PC-9 (cell line): ENCODE results near the gene GGNBP2. TPM values are rescaled to one million over a fixed set of nuclear protein-coding genes. Genes with fewer than 3 reads are reported as not detected.

Source experiments
- BruUV-seq: library from RNA; stranded (reverse); fragments of 400-500 nt; replicated peaks from 2 replicates; lab custom pipeline; 2021; lab: Mats Ljungman, UMichigan
- CTCF ChIA-PET: fragments of 300-600 bp; sonication (Branson Sonifier 250); formaldehyde crosslinking; loops from one replicate; lab custom pipeline; 2022; ENCODE audit warnings: antibody characterized with exemption; lab: Charles Lee
- POLR2A ChIA-PET: fragments of 300-600 bp; sonication (Branson Sonifier 250); formaldehyde crosslinking; loops from one replicate; lab custom pipeline; 2022; ENCODE audit warnings: antibody characterized with exemption; ENCODE audit not compliant: unreplicated experiment; lab: Charles Lee
- DNase-seq, 2 experiments: peaks; one replicate each; pipeline versions ENCODE4 v3.0.0 to v3.0.0-alpha.2; 2015 to 2022; ENCODE audit warnings: mixed read lengths in 1 of 2
- H2AFZ ChIP-seq: fragments of 200-600 bp; sonication (generic); 2 replicates; pipeline ENCODE4 v1.8.1; 2017; ENCODE audit warnings: antibody characterized with exemption
- H3F3A ChIP-seq: fragments of 200-600 bp; sonication (generic); 2 replicates; pipeline ENCODE4 v1.8.1; 2017; ENCODE audit warnings: antibody characterized with exemption, mild to moderate bottlenecking, low read depth; ENCODE audit not compliant: insufficient read depth
- H3K27ac ChIP-seq: fragments of 200-600 bp; sonication (generic); 2 replicates; pipeline ENCODE4 v1.6.1; 2016; ENCODE audit warnings: mixed run types
- H3K27me3 ChIP-seq: fragments of 200-600 bp; sonication (generic); 2 replicates; pipeline ENCODE4 v1.6.1; 2016; ENCODE audit warnings: low read depth, mixed run types; ENCODE audit not compliant: insufficient read depth
- H3K36me3 ChIP-seq: fragments of 200-600 bp; sonication (generic); 2 replicates; pipeline ENCODE4 v1.6.1; 2016; ENCODE audit warnings: low read depth, mixed run types
- H3K4me1 ChIP-seq: fragments of 200-600 bp; sonication (generic); replicated peaks from 2 replicates; pipeline ENCODE4 v1.6.1; 2016; ENCODE audit warnings: mixed run types; ENCODE audit not compliant: insufficient read depth
- H3K4me2 ChIP-seq: fragments of 200-600 bp; sonication (generic); 2 replicates; pipeline ENCODE4 v1.6.1; 2017; ENCODE audit warnings: mixed run types
- H3K4me3 ChIP-seq: fragments of 200-600 bp; sonication (generic); 2 replicates; pipeline ENCODE4 v1.6.1; 2016; ENCODE audit warnings: mixed run types
- H3K79me2 ChIP-seq: fragments of 200-600 bp; sonication (generic); 2 replicates; pipeline ENCODE4 v1.6.1; 2017; ENCODE audit warnings: low read depth, mixed run types
- H3K9me2 ChIP-seq: fragments of 200-600 bp; sonication (generic); 2 replicates; pipeline ENCODE4 v1.8.1; 2017; ENCODE audit warnings: mild to moderate bottlenecking; ENCODE audit not compliant: insufficient read depth
- H3K9me3 ChIP-seq: fragments of 200-600 bp; sonication (generic); 2 replicates; pipeline ENCODE4 v1.8.1; 2016; ENCODE audit warnings: low read depth; ENCODE audit not compliant: insufficient read depth
- H4K20me1 ChIP-seq: fragments of 200-600 bp; sonication (generic); 2 replicates; pipeline ENCODE4 v1.8.1; 2017; ENCODE audit not compliant: insufficient read depth
- CTCF ChIP-seq: fragments of 200-600 bp; sonication (generic); conservative IDR thresholded peaks from 2 replicates; pipeline ENCODE4 v1.6.1; 2017; ENCODE audit warnings: mixed run types, antibody characterized with exemption, mild to moderate bottlenecking, moderate library complexity
- EZH2 ChIP-seq: fragments of 200-600 bp; sonication (generic); IDR thresholded peaks from 2 replicates; pipeline ENCODE4 v1.8.0; 2017; ENCODE audit warnings: antibody characterized with exemption, low read depth
- intact Hi-C: fragments of 100-400 bp; cut with micrococcal nuclease; formaldehyde crosslinking; loops from one replicate; pipeline ENCODE4 v1.10.0; 2022; ENCODE audit not compliant: unreplicated experiment
- total RNA-seq: library from RNA; stranded (reverse); gene quantifications from 2 replicates; pipeline ENCODE4 v1.2.3, GENCODE V29; 2021

The GGNBP2 gene
- total RNA-seq, 1 experiment from 2014 or later: 51.4 TPM

DNA sequence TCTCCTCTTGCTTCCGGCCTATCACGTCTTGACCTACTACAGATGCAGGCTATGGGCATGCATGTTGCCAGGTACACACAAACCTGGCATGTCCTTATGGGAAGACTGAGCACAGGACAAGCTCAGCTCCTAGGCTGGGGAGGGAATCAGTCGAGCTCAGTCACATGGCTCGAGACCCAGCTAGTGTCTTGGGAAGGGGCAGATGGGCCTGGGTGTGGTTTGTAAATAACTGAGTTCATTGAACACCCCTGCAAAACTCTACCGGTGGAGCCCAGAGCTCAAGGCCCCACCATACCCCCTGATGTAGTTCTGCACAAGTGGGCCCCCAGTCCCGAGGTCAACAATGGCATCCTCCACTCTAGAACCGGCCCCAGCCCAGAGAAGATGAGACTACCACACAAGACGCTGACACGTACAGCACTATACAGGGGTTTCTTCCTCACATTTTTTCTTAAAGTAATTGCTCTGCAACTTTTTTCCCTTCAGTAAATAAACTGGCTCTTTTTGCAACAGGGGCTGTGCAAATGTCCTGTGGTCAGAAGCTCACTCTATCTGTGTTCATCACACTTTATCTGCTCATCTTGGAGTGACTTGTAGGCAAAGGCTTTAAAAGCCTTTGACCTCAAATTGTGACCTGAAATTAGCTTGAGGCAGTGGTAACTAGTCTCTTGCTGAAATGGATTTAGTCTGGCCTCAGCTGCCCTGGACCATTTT is 35.3 kb upstream of the GGNBP2 start:
- H3K27ac ChIP-seq: no peak overlapping the region
- ChIA-PET POLR2A (no interaction called here), CTCF (no interaction called here)
- no peak overlapping the region for H3K4me3 ChIP-seq
- DNase-seq: no peak
- H3K4me1 ChIP-seq: no peaks in the 10 kb centered on the region
- H3K79me2 ChIP-seq: no peaks in the 10 kb centered on the region
- H4K20me1 ChIP-seq: no peaks in the 10 kb centered on the region
- H3K9me3 ChIP-seq: no peaks in the 10 kb centered on the region
- no peak for TF ChIP-seq CTCF
- TF ChIP-seq EZH2: no peak
- no peaks in the 10 kb centered on the region for H3K27me3 ChIP-seq
- H3K36me3 ChIP-seq: peaks cover 5% of the 10 kb centered on the region; the same call in 1 of the 2 replicates
- BruUV-seq: no TSS peak
- intact Hi-C loops: no loop called here
- no peak overlapping the region for H2AFZ ChIP-seq
- H3F3A ChIP-seq: no peaks in the 10 kb centered on the region
- H3K4me2 ChIP-seq: no peak overlapping the region
- H3K9me2 ChIP-seq: no peaks in the 10 kb centered on the region

DNA sequence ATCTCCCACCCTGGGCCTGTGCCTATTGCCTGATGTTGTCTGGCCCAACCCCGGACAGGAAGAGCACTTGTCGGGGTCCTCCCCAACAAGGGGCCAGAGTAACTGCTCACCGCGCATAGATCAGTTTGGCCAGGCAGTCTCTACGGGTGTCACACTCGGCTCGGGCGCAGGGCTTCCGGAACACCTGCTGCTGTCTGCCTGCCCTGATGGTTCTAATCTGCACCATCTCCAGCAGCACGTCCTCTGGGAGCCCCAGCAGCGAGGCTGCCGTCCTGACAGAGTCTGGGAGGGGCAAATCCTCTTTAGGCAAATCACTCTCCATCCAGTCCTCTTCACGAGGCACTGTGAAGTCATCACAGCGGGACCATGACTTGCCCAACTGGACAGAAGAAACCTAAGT is 34.1 kb upstream of the GGNBP2 start:
- H3K79me2 ChIP-seq: no peaks in the 10 kb centered on the region
- H3K27me3 ChIP-seq: no peaks in the 10 kb centered on the region
- no peaks in the 10 kb centered on the region for H3K9me2 ChIP-seq
- ChIA-PET CTCF (interaction anchor here (0.5 kb wide), 1 partner anchor 26 kb away, joined by 3 read pairs; no protein-coding TSS in a partner anchor), POLR2A (no interaction called here)
- no peak overlapping the region for H3K4me2 ChIP-seq
- intact Hi-C loops: no loop called here
- no peaks in the 10 kb centered on the region for H4K20me1 ChIP-seq
- no peak overlapping the region for H3K27ac ChIP-seq
- H3F3A ChIP-seq: no peaks in the 10 kb centered on the region
- no TSS peak for BruUV-seq
- no peak overlapping the region for H3K4me3 ChIP-seq
- H3K4me1 ChIP-seq: no peaks in the 10 kb centered on the region
- no peak for TF ChIP-seq EZH2
- no peak for TF ChIP-seq CTCF
- H3K36me3 ChIP-seq: 0 out of 2 replicates have a peak, but pooled peaks cover 5% of the 10 kb centered on the region
- no peaks in the 10 kb centered on the region for H3K9me3 ChIP-seq
- no peak overlapping the region for H2AFZ ChIP-seq
- no peak for DNase-seq

DNA sequence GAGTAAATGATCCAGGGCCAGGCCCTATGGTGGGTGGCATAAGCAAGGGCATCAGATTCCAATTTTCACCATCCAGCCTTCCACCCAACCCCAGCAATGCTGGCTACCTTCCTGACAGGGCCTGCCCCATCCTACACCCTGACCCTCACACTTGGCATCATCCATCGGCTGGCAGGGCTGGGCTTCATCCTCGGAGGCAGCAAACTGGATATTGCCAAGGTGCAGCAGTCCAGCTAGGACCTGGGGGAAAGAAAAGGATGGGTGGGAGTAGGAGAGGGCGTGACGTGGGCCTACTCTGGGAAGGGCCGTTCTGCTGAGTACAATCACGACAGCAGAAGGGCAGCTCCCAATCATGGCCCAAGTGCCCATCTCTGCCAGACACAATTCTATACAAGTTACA is 33.5 kb upstream of the GGNBP2 start:
- Histone ChIP-seq H4K20me1 (no peaks in the 10 kb centered on the region), H2AFZ (no peak overlapping the region), H3K27me3 (no peaks in the 10 kb centered on the region), H3K27ac (no peak overlapping the region), H3K9me2 (no peaks in the 10 kb centered on the region), H3K79me2 (no peaks in the 10 kb centered on the region), H3K4me3 (no peak overlapping the region), H3K4me2 (no peak overlapping the region), H3K9me3 (no peaks in the 10 kb centered on the region), H3K4me1 (no peaks in the 10 kb centered on the region), H3K36me3 (0 out of 2 replicates have a peak, but pooled peaks cover 5% of the 10 kb centered on the region), H3F3A (no peaks in the 10 kb centered on the region)
- intact Hi-C loops: no loop called here
- DNase-seq: no peak
- TF ChIP-seq EZH2 (no peak), CTCF (no peak)
- no TSS peak for BruUV-seq
- CTCF ChIA-PET: interaction anchor here (0.5 kb wide), 1 partner anchor 25 kb away, joined by 3 read pairs; no protein-coding TSS in a partner anchor
- POLR2A ChIA-PET: no interaction called here
